HepG2 (cell line): ENCODE data around the gene ENC1. TPM values are rescaled to one million over a fixed set of nuclear protein-coding genes. Genes with fewer than 3 reads are reported as not detected.

Source experiments
- ATAC-seq: fragments of 200-7000 bp; cut with Tn5 transposase; 3 replicates; pipeline ENCODE4 v1.9.1; 2020; ENCODE audit warnings: mild to moderate bottlenecking, moderate library complexity
- BruUV-seq: library from RNA; stranded (reverse); fragments of 400-500 nt; replicated peaks from 2 replicates; lab custom pipeline; 2021; lab: Mats Ljungman, UMichigan
- CTCF ChIA-PET: fragments of 300-600 bp; formaldehyde crosslinking; extraction: SDS; loops from one replicate; lab custom pipeline; 2021; ENCODE audit warnings: low total read pairs, inconsistent platforms, low intra/inter-chr PET ratio; lab: Yijun Ruan, JAX
- POLR2A ChIA-PET: fragments of 350-600 bp; sonication (Branson Sonifier 250); formaldehyde crosslinking; loops from one replicate; lab custom pipeline; 2020; ENCODE audit warnings: antibody characterized with exemption, inconsistent platforms; lab: Yijun Ruan, JAX
- DNase-seq: peaks from one replicate; pipeline ENCODE4 v3.0.0-alpha.2; 2015; ENCODE audit warnings: low spot score
- FAIRE-seq: peaks from 3 replicates; lab custom pipeline; 2011; peaks lifted over from hg19 to GRCh38; lab: Jason Lieb, UNC
- H2AFZ ChIP-seq: one replicate; pipeline ENCODE4 v1.6.1; 2011; ENCODE audit warnings: low read length, inconsistent platforms
- H3K27ac ChIP-seq: fragments of 300-600 bp; 3 replicates; pipeline ENCODE4 v1.8.0; 2011; ENCODE audit warnings: mixed run types, mild to moderate bottlenecking, mixed read lengths, low read length, inconsistent platforms; ENCODE audit not compliant: insufficient read depth; ENCODE audit errors: extremely low read length
- H3K27me3 ChIP-seq, 2 experiments: fragments of 200-600 bp in 1 of 2; 2 replicates in 1 of 2; 3 replicates in 1 of 2; pipeline versions ENCODE4 v1.6.0 to v1.8.0; 2011; ENCODE audit warnings: low read length in 2 of 2, mild to moderate bottlenecking in 2 of 2, moderate library complexity in 2 of 2, inconsistent platforms in 1 of 2; ENCODE audit not compliant: insufficient read depth in 2 of 2, control insufficient read depth in 1 of 2
- H3K36me3 ChIP-seq, 2 experiments: fragments of 200-600 bp in 1 of 2; replicated peaks in 1 of 2; 2 replicates in 1 of 2; 3 replicates in 1 of 2; pipeline versions ENCODE4 v1.5.1 to v1.8.0; 2011; ENCODE audit warnings: low read length in 2 of 2, inconsistent platforms in 1 of 2; ENCODE audit not compliant: insufficient read depth in 2 of 2, control insufficient read depth in 1 of 2
- H3K4me1 ChIP-seq: 2 replicates; pipeline ENCODE4 v1.5.1; 2012; ENCODE audit warnings: low read length, inconsistent platforms; ENCODE audit not compliant: insufficient read depth
- H3K4me2 ChIP-seq: 2 replicates; pipeline ENCODE4 v1.6.0; 2011; ENCODE audit warnings: low read depth, low read length, inconsistent platforms
- H3K4me3 ChIP-seq, 3 experiments: fragments of 200-600 bp in 1 of 3; sonication (generic), shearing (Covaris generic) in 1 of 3; replicated peaks in 1 of 3; 2 replicates each; pipeline ENCODE4 v1.5.1; 2011 to 2016; ENCODE audit warnings: low read length in 3 of 3, inconsistent platforms in 2 of 3, low read depth in 2 of 3, mild to moderate bottlenecking in 2 of 3, control low read depth in 1 of 3, mixed read lengths in 1 of 3; ENCODE audit not compliant: insufficient read depth in 1 of 3
- H3K79me2 ChIP-seq: one replicate; pipeline ENCODE4 v1.6.1; 2011; ENCODE audit warnings: low read length, inconsistent platforms; ENCODE audit not compliant: insufficient read depth
- H3K9ac ChIP-seq: 2 replicates; pipeline ENCODE4 v1.6.0; 2011; ENCODE audit warnings: mild to moderate bottlenecking, low read depth, low read length, inconsistent platforms; ENCODE audit not compliant: insufficient read depth
- H3K9me3 ChIP-seq: 2 replicates; pipeline ENCODE4 v1.5.1; 2012; ENCODE audit warnings: mild to moderate bottlenecking, low read length
- H4K20me1 ChIP-seq: 2 replicates; pipeline ENCODE4 v1.6.0; 2011; ENCODE audit warnings: inconsistent platforms, mild to moderate bottlenecking, low read length, moderate library complexity; ENCODE audit not compliant: insufficient read depth
- AGO2 ChIP-seq: fragments of 200-400 bp; formaldehyde crosslinking; optimal IDR thresholded peaks from 2 replicates; pipeline ENCODE3; 2017; ENCODE audit warnings: mild to moderate bottlenecking, low read depth, low read length, moderate library complexity
- HHEX ChIP-seq: IDR thresholded peaks from 2 replicates; pipeline ENCODE4 v1.6.1; 2016; ENCODE audit warnings: control low read depth
- KDM2A ChIP-seq: sonication (generic); formaldehyde crosslinking; IDR thresholded peaks from 2 replicates; pipeline ENCODE4 v1.4.0; 2020; ENCODE audit warnings: low read depth, missing genetic modification reagents, borderline replicate concordance
- KDM3A ChIP-seq: IDR thresholded peaks from 2 replicates; pipeline ENCODE4 v1.6.1; 2018; ENCODE audit warnings: low read depth, missing compliant biosample characterization
- MYC ChIP-seq: sonication (generic); formaldehyde crosslinking; IDR thresholded peaks from 2 replicates; pipeline ENCODE4 v1.9.0; 2021; ENCODE audit warnings: missing genetic modification reagents, borderline replicate concordance
- NCOA1 ChIP-seq: sonication (generic); formaldehyde crosslinking; IDR thresholded peaks from 2 replicates; pipeline ENCODE4 v1.9.0; 2021; ENCODE audit warnings: missing genetic modification reagents
- RBM22 ChIP-seq: fragments of 200-400 bp; formaldehyde crosslinking; optimal IDR thresholded peaks from 2 replicates; pipeline ENCODE3; 2017; ENCODE audit warnings: mild to moderate bottlenecking, low read length, moderate library complexity
- STAG1 ChIP-seq: sonication (generic); formaldehyde crosslinking; IDR thresholded peaks from 2 replicates; pipeline ENCODE4 v1.4.0; 2020; ENCODE audit warnings: missing genetic modification reagents
- XRCC5 ChIP-seq: fragments of 200-400 bp; formaldehyde crosslinking; optimal IDR thresholded peaks from 2 replicates; pipeline ENCODE3; 2017; ENCODE audit warnings: mild to moderate bottlenecking, low read length
- ZBTB7B ChIP-seq: sonication (generic); formaldehyde crosslinking; IDR thresholded peaks from 2 replicates; pipeline ENCODE4 v1.4.0; 2020; ENCODE audit warnings: missing genetic modification reagents
- ZC3H13 ChIP-seq: sonication (generic); formaldehyde crosslinking; IDR thresholded peaks from 2 replicates; pipeline ENCODE4 v1.8.1; 2023; ENCODE audit warnings: mild to moderate bottlenecking, missing genetic modification reagents, moderate library complexity
- ZNF614 ChIP-seq: IDR thresholded peaks from 2 replicates; pipeline ENCODE4 v1.6.1; 2018; ENCODE audit warnings: missing biosample characterization, missing genetic modification reagents, inconsistent platforms, borderline replicate concordance
- ZNF766 ChIP-seq: sonication (generic); formaldehyde crosslinking; IDR thresholded peaks from 2 replicates; pipeline ENCODE4 v1.5.0; 2020; ENCODE audit warnings: missing genetic modification reagents, borderline replicate concordance
- WGBS: methylation state at CpG from one replicate; pipeline ENCODE4 v1.1.6; 2017; ENCODE audit warnings: low lambda C conversion rate; 5-methylcytosine and 5-hydroxymethylcytosine counted together
- in situ Hi-C: cut with HindIII; loops from 2 replicates; pipeline ENCODE4 v1.10.0; 2017; ENCODE audit warnings: low pct_unique_long_range_greater_than_20kb; ENCODE audit not compliant: extremely low pct_ligation_motif_present
- intact Hi-C: fragments of 100-400 bp; cut with micrococcal nuclease; formaldehyde crosslinking; loops from one replicate; pipeline ENCODE4 v1.10.0; 2022; ENCODE audit not compliant: unreplicated experiment
- polyA plus RNA-seq, 8 experiments: library from polyadenylated mRNA; depleted of rRNA in 3 of 8; stranded (reverse) in 7 of 8; unstranded in 1 of 8; fragments of >200 nt; fragmentation: Illumina TruSeq in 4 of 8; extraction: Trizol in 4 of 8; gene quantifications; 2 replicates each; pipeline versions ENCODE4 v1.2.1 to v1.2.3, GENCODE V29; 2011 to 2016; ENCODE audit warnings: low read depth in 4 of 8, missing spikeins in 1 of 8, mixed read lengths in 1 of 8; ENCODE audit not compliant: insufficient read depth in 1 of 8
- total RNA-seq, 5 experiments: library from RNA; depleted of rRNA; stranded (reverse); fragments of >200 nt; fragmentation: Illumina TruSeq; extraction: Trizol; gene quantifications; 2 replicates each; pipeline ENCODE4 v1.2.3, GENCODE V29; 2016; ENCODE audit warnings: low read depth in 1 of 5
- TF ChIP-seq, protein P1 (sequence below): sonication (generic); formaldehyde crosslinking; IDR thresholded peaks from 2 replicates; pipeline ENCODE4 v1.9.0; 2022; ENCODE audit warnings: missing genetic modification reagents, mild to moderate bottlenecking, borderline replicate concordance
- TF ChIP-seq, protein P2 (sequence below): sonication (generic); formaldehyde crosslinking; IDR thresholded peaks from 2 replicates; pipeline ENCODE4 v1.4.0; 2020; ENCODE audit warnings: mild to moderate bottlenecking, low read depth, missing genetic modification reagents
- TF ChIP-seq, protein P3 (sequence below): sonication (generic); formaldehyde crosslinking; IDR thresholded peaks from 2 replicates; pipeline ENCODE4 v1.5.0; 2020; ENCODE audit warnings: mild to moderate bottlenecking, missing genetic modification reagents, moderate library complexity
- TF ChIP-seq, protein P4 (sequence below): sonication (generic); formaldehyde crosslinking; IDR thresholded peaks from 2 replicates; pipeline ENCODE4 v1.5.1; 2020; ENCODE audit warnings: mild to moderate bottlenecking, missing genetic modification reagents, moderate library complexity

The ENC1 gene
- total and polyA plus RNA-seq, 2 of the 13 experiments (the other 11 are each of a cell fraction or from before 2014, with no cell fraction given), result 63.8 to 64.4 TPM

DNA sequence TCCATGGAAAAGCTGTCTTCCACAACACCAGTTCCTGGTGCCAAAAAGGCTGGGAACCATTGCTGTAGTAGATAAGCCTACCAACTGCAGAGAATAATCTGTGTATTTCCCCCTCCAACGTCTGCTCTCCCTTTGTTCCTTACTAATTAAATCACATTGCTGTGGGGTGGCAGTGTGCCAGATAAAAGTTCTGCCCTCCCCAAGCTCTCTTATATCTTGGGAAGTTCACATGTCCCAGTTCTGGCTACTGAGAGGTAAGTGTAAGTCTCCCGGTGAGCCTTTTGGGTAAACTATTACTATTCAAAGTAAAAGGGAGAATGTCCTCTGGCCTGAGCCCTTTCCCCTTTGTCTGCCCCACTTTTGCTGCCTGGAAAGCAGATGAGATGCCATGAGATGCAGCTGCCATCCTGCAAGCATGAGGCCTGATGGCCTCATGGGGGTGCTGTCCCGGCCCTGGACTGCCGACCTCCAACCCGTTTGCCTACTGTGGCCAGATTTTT lies 14.7 kb downstream of the ENC1 start:
- DNase-seq (no peak), ATAC-seq (peak; percentile 82), FAIRE-seq (no peak)
- WGBS, result 56% methylated on average over 5 of the region's 5 CpGs
- peaks cover 53% of the 10 kb centered on the region for H3K4me1 ChIP-seq
- no peak overlapping the region for H2AFZ ChIP-seq
- no peaks in the 10 kb centered on the region for H3K27me3 ChIP-seq
- peaks cover 8% of the 10 kb centered on the region for H3K79me2 ChIP-seq
- H3K4me3 ChIP-seq, result no peak overlapping the region
- in situ Hi-C loops (no loop called here), intact Hi-C loops (loop anchor here (5.0 kb wide), 1 partner anchor 38 kb away; no protein-coding TSS in a partner anchor)
- peaks cover 5 to 20% of the 10 kb centered on the region in 2 experiments for H3K36me3 ChIP-seq
- POLR2A ChIA-PET, result interaction anchor here (1.1 to 6.6 kb wide), 2 partner anchors 10 to 15 kb away, joined by 3 to 51 read pairs; partner anchors contain the start of gene ENC1
- no peak overlapping the region for H3K4me2 ChIP-seq
- BruUV-seq, result no TSS peak
- peaks cover 16% of the 10 kb centered on the region for H4K20me1 ChIP-seq
- H3K9ac ChIP-seq, result no peak overlapping the region
- CTCF ChIA-PET, result no interaction called here
- H3K27ac ChIP-seq, result no peak overlapping the region
- H3K9me3 ChIP-seq, result peaks cover 4% of the 10 kb centered on the region; the same call in 1 of the 2 replicates
- TF ChIP-seq, protein P1, sequence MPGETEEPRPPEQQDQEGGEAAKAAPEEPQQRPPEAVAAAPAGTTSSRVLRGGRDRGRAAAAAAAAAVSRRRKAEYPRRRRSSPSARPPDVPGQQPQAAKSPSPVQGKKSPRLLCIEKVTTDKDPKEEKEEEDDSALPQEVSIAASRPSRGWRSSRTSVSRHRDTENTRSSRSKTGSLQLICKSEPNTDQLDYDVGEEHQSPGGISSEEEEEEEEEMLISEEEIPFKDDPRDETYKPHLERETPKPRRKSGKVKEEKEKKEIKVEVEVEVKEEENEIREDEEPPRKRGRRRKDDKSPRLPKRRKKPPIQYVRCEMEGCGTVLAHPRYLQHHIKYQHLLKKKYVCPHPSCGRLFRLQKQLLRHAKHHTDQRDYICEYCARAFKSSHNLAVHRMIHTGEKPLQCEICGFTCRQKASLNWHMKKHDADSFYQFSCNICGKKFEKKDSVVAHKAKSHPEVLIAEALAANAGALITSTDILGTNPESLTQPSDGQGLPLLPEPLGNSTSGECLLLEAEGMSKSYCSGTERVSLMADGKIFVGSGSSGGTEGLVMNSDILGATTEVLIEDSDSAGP, result peak; percentile 31; the same call in 1 of the 2 replicates
- peak; percentile 25 for TF ChIP-seq AGO2
- no peak for TF ChIP-seq KDM3A (CRISPR knock-in tag)
- peak; percentile 65 for TF ChIP-seq RBM22
- no peak for TF ChIP-seq ZC3H13
- no peak for TF ChIP-seq HHEX (CRISPR knock-in tag)
- no peak for TF ChIP-seq NCOA1 (CRISPR knock-in tag)
- TF ChIP-seq, protein P2, sequence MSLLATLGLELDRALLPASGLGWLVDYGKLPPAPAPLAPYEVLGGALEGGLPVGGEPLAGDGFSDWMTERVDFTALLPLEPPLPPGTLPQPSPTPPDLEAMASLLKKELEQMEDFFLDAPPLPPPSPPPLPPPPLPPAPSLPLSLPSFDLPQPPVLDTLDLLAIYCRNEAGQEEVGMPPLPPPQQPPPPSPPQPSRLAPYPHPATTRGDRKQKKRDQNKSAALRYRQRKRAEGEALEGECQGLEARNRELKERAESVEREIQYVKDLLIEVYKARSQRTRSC, result no peak
- TF ChIP-seq, protein P3, sequence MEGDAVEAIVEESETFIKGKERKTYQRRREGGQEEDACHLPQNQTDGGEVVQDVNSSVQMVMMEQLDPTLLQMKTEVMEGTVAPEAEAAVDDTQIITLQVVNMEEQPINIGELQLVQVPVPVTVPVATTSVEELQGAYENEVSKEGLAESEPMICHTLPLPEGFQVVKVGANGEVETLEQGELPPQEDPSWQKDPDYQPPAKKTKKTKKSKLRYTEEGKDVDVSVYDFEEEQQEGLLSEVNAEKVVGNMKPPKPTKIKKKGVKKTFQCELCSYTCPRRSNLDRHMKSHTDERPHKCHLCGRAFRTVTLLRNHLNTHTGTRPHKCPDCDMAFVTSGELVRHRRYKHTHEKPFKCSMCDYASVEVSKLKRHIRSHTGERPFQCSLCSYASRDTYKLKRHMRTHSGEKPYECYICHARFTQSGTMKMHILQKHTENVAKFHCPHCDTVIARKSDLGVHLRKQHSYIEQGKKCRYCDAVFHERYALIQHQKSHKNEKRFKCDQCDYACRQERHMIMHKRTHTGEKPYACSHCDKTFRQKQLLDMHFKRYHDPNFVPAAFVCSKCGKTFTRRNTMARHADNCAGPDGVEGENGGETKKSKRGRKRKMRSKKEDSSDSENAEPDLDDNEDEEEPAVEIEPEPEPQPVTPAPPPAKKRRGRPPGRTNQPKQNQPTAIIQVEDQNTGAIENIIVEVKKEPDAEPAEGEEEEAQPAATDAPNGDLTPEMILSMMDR (CRISPR knock-in tag), result peak; percentile 56
- TF ChIP-seq ZBTB7B (CRISPR knock-in tag), result no peak
- 0 out of 2 replicates have a peak, but pooled peaks have one; percentile 38 for TF ChIP-seq ZNF614 (CRISPR knock-in tag)
- TF ChIP-seq STAG1 (CRISPR knock-in tag), result peak; percentile 42
- TF ChIP-seq MYC (CRISPR knock-in tag), result 0 out of 2 replicates have a peak, but pooled peaks have one; percentile 28
- TF ChIP-seq, protein P4, sequence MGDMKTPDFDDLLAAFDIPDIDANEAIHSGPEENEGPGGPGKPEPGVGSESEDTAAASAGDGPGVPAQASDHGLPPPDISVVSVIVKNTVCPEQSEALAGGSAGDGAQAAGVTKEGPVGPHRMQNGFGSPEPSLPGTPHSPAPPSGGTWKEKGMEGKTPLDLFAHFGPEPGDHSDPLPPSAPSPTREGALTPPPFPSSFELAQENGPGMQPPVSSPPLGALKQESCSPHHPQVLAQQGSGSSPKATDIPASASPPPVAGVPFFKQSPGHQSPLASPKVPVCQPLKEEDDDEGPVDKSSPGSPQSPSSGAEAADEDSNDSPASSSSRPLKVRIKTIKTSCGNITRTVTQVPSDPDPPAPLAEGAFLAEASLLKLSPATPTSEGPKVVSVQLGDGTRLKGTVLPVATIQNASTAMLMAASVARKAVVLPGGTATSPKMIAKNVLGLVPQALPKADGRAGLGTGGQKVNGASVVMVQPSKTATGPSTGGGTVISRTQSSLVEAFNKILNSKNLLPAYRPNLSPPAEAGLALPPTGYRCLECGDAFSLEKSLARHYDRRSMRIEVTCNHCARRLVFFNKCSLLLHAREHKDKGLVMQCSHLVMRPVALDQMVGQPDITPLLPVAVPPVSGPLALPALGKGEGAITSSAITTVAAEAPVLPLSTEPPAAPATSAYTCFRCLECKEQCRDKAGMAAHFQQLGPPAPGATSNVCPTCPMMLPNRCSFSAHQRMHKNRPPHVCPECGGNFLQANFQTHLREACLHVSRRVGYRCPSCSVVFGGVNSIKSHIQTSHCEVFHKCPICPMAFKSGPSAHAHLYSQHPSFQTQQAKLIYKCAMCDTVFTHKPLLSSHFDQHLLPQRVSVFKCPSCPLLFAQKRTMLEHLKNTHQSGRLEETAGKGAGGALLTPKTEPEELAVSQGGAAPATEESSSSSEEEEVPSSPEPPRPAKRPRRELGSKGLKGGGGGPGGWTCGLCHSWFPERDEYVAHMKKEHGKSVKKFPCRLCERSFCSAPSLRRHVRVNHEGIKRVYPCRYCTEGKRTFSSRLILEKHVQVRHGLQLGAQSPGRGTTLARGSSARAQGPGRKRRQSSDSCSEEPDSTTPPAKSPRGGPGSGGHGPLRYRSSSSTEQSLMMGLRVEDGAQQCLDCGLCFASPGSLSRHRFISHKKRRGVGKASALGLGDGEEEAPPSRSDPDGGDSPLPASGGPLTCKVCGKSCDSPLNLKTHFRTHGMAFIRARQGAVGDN (CRISPR knock-in tag), result peak; percentile 38; the same call in 1 of the 2 replicates
- TF ChIP-seq KDM2A (CRISPR knock-in tag), result peak; percentile 30; the same call in 1 of the 2 replicates
- peak; percentile 62 for TF ChIP-seq XRCC5
- no peak for TF ChIP-seq ZNF766 (CRISPR knock-in tag)
